Measurements from ENCODE around the gene IVD.
A peak's percentile ranks its signal among the peaks of the same experiment; 100 is the strongest.

Gene IVD

GRCh38 chr15:40369971-40370370, 35.6 kb upstream of the IVD start:
- H3K4me3 ChIP-seq (ENCODE audit: low read depth, low read length), result no peak overlapping the region
- in situ Hi-C loops (cut with HindIII; ENCODE audit: low pct_ligation_motif_present, low sequenced_read_pairs), result no loop called here

GRCh38 chr15:40372981-40373380, 32.6 kb upstream of the IVD start:
- no peaks in the 10 kb centered on the region for H3K36me3 ChIP-seq (replicated peaks)
- no peak for TF ChIP-seq CTCF (IDR thresholded peaks at IDR 0.05; ENCODE audit: low read depth, low read length, missing control alignments)
- in situ Hi-C loops (cut with HindIII; ENCODE audit: low pct_ligation_motif_present, low sequenced_read_pairs), result no loop called here
- no peak overlapping the region for H3K27ac ChIP-seq
- H3K4me3 ChIP-seq (ENCODE audit: low read depth, low read length), result no peak overlapping the region
- H3K27me3 ChIP-seq (replicated peaks), result no peaks in the 10 kb centered on the region
- DNase-seq, result no peak

More at GRCh38 chr15:40369971-40370370, 35.6 kb upstream of the IVD start:
- no peaks in the 10 kb centered on the region for H3K27me3 ChIP-seq (replicated peaks)
- H3K27ac ChIP-seq, result no peak overlapping the region
- no peak for DNase-seq
- H3K36me3 ChIP-seq (replicated peaks), result no peaks in the 10 kb centered on the region
- no peak for TF ChIP-seq CTCF (IDR thresholded peaks at IDR 0.05; ENCODE audit: low read depth, low read length, missing control alignments)

- no peak for DNase-seq
- Histone ChIP-seq H3K27ac (no peak overlapping the region), H3K36me3 (replicated peaks) (no peaks in the 10 kb centered on the region), H3K4me3 (ENCODE audit: low read depth, low read length) (no peak overlapping the region), H3K27me3 (replicated peaks) (no peaks in the 10 kb centered on the region)
- in situ Hi-C loops (cut with HindIII; ENCODE audit: low pct_ligation_motif_present, low sequenced_read_pairs), result no loop called here
- TF ChIP-seq CTCF (IDR thresholded peaks at IDR 0.05; ENCODE audit: low read depth, low read length, missing control alignments), result no peak
These were observed 28.0 kb upstream of the IVD start for GRCh38 chr15:40377606-40378005.

- in situ Hi-C loops (cut with HindIII; ENCODE audit: low pct_ligation_motif_present, low sequenced_read_pairs), result no loop called here
- DNase-seq, result no peak
- Histone ChIP-seq H3K27ac (peak overlapping the region; percentile 19), H3K4me3 (ENCODE audit: low read depth, low read length) (no peak overlapping the region), H3K36me3 (replicated peaks) (no peaks in the 10 kb centered on the region), H3K27me3 (replicated peaks) (no peaks in the 10 kb centered on the region)
- no peak for TF ChIP-seq CTCF (IDR thresholded peaks at IDR 0.05; ENCODE audit: low read depth, low read length, missing control alignments)
These were observed 26.2 kb upstream of the IVD start for GRCh38 chr15:40379374-40379773.

- peak; percentile 95 for DNase-seq
- H3K36me3 ChIP-seq (replicated peaks), result no peaks in the 10 kb centered on the region
These were observed 25.7 kb upstream of the IVD start for GRCh38 chr15:40379853-40380252.

More at GRCh38 chr15:40379853-40380252, 25.7 kb upstream of the IVD start:
- peak overlapping the region; percentile 33 for H3K27ac ChIP-seq
- no peak overlapping the region for H3K4me3 ChIP-seq (ENCODE audit: low read depth, low read length)
- in situ Hi-C loops (cut with HindIII; ENCODE audit: low pct_ligation_motif_present, low sequenced_read_pairs), result no loop called here
- no peak for TF ChIP-seq CTCF (IDR thresholded peaks at IDR 0.05; ENCODE audit: low read depth, low read length, missing control alignments)
- H3K27me3 ChIP-seq (replicated peaks), result no peaks in the 10 kb centered on the region
